Mucosa of descending colon (tissue), 3 donors: ENCODE data around the gene DMRTB1. TPM values are rescaled to one million over a fixed set of nuclear protein-coding genes. Genes with fewer than 3 reads are reported as not detected.

ENCODE experiments used
- ATAC-seq: fragments of 200-7000 bp; cut with Tn5 transposase; one replicate; pipeline ENCODE4 v1.9.1; 2020; ENCODE audit warnings: mild to moderate bottlenecking, moderate library complexity
- DNase-seq, 3 donors: peaks; one replicate each; pipeline ENCODE4 v3.0.0-alpha.2; 2020
- H3K36me3 ChIP-seq: fragments of 200-600 bp; one replicate; pipeline ENCODE4 v1.8.0; 2021; ENCODE audit warnings: low read depth, mild to moderate bottlenecking
- H3K4me1 ChIP-seq: fragments of 200-600 bp; one replicate; pipeline ENCODE4 v1.8.0; 2021; ENCODE audit warnings: low read depth, mild to moderate bottlenecking
- H3K4me3 ChIP-seq: fragments of 200-600 bp; one replicate; pipeline ENCODE4 v1.8.0; 2021; ENCODE audit warnings: mild to moderate bottlenecking
- H3K9me3 ChIP-seq: fragments of 200-600 bp; one replicate; pipeline ENCODE4 v1.8.0; 2021; ENCODE audit warnings: mild to moderate bottlenecking
- CTCF ChIP-seq: fragments of 200-600 bp; IDR thresholded peaks from one replicate; pipeline ENCODE4 v1.8.0; 2022; ENCODE audit warnings: antibody characterized with exemption, mild to moderate bottlenecking
- intact Hi-C, 2 donors: fragments of 100-400 bp; cut with DNase I in 1 of 2; cut with micrococcal nuclease in 1 of 2; formaldehyde crosslinking; loops; one replicate each; pipeline versions ENCODE4 v1.11.0 to v1.11.1; 2022; cut with DNase I, micrococcal nuclease
- long read RNA-seq, 2 donors: library from polyadenylated mRNA; unstranded; transcript quantifications; one replicate each; pipeline ENCODE4 v2.0.0, GENCODE V29; 2019 to 2021
- total RNA-seq, 3 donors: library from RNA; stranded (reverse); fragmentation: NEBNext Ultra II Directional in 2 of 3; extraction: Animal tissue kit (Norgen Biotek cat#: 25700) in 2 of 3; gene quantifications; one replicate each; pipeline versions ENCODE4 v1.2.1 to v1.2.4, GENCODE V29; 2021 to 2023
- donor health status: DM: no; HTN: no; CAD: no; lungs with moderate emphysema.
- donor health status: DM: no; HTN: no; CAD: no.
- donor health status: DM: no; HTN: yes; CAD: no.

The DMRTB1 gene
- total RNA-seq = not detected
- long read RNA-seq, donor 1 = 0 reads
- long read RNA-seq, donor 2 = 0 reads

- intact Hi-C loops = no loop called here
- Histone ChIP-seq H3K36me3 (no peaks in the 10 kb centered on the region), H3K9me3 (no peaks in the 10 kb centered on the region), H3K4me1 (no peaks in the 10 kb centered on the region), H3K4me3 (no peak within 1 kb of the TSS)
- no peak for DNase-seq
- no peak for ATAC-seq
- TF ChIP-seq CTCF = no peak
Measured at GRCh38 chr1:53459321-53460175, at the start of gene DMRTB1. Gene DMRTB1, plus strand, starts transcription at chr1:53459399. Its CDS starts 55 bp downstream, at chr1:53459454.

GRCh38 chr1:53409695-53410094 is 49.5 kb upstream of the DMRTB1 start:
- Histone ChIP-seq H3K36me3 (no peaks in the 10 kb centered on the region), H3K9me3 (no peaks in the 10 kb centered on the region), H3K4me3 (no peak overlapping the region), H3K4me1 (no peaks in the 10 kb centered on the region)
- TF ChIP-seq CTCF = no peak
- DNase-seq (no peak), ATAC-seq (no peak)
- intact Hi-C loops = no loop called here

- no peaks in the 10 kb centered on the region for H3K36me3 ChIP-seq
- no peak for TF ChIP-seq CTCF
- intact Hi-C loops = no loop called here
- H3K4me3 ChIP-seq = no peak overlapping the region
- no peaks in the 10 kb centered on the region for H3K9me3 ChIP-seq
- ATAC-seq (peak; percentile 42), DNase-seq (peak in 1 of 3 donors; percentile 59)
- no peaks in the 10 kb centered on the region for H3K4me1 ChIP-seq
Measured at GRCh38 chr1:53410100-53410541, 49.1 kb upstream of the DMRTB1 start.

GRCh38 chr1:53410701-53411100 is 48.5 kb upstream of the DMRTB1 start:
- intact Hi-C loops = no loop called here
- no peak overlapping the region for H3K4me3 ChIP-seq
- no peak for ATAC-seq
- TF ChIP-seq CTCF = no peak
- DNase-seq = no peak
- H3K9me3 ChIP-seq = no peaks in the 10 kb centered on the region
- no peaks in the 10 kb centered on the region for H3K36me3 ChIP-seq
- H3K4me1 ChIP-seq = no peaks in the 10 kb centered on the region

- intact Hi-C loops = no loop called here
- DNase-seq = no peak
Measured at GRCh38 chr1:53411541-53412152, 47.6 kb upstream of the DMRTB1 start.

More at GRCh38 chr1:53411541-53412152, 47.6 kb upstream of the DMRTB1 start:
- H3K36me3 ChIP-seq = no peaks in the 10 kb centered on the region
- no peaks in the 10 kb centered on the region for H3K4me1 ChIP-seq
- no peaks in the 10 kb centered on the region for H3K9me3 ChIP-seq
- ATAC-seq = no peak
- no peak overlapping the region for H3K4me3 ChIP-seq
- TF ChIP-seq CTCF = no peak
